Cardiac muscle cell (in vitro differentiated cells and primary cell): Measurements from ENCODE around the gene VSIG10L. TPM values are rescaled to one million over a fixed set of nuclear protein-coding genes. Genes with fewer than 3 reads are reported as not detected.
A peak's percentile ranks its signal among the peaks of the same experiment; 100 is the strongest.

ENCODE experiments used
- DNase-seq, 2 donors: peaks; one replicate each; pipeline versions ENCODE4 v3.0.0 to v3.0.0-alpha.2; 2010 to 2017; ENCODE audit warnings: low read depth in 1 of 2, low spot score in 1 of 2
- H3K27ac ChIP-seq: fragments of 200-600 bp; sonication (generic); 2 replicates; pipeline ENCODE4 v1.5.1; 2016
- H3K27me3 ChIP-seq: fragments of 200-600 bp; sonication (generic); 2 replicates; pipeline ENCODE4 v1.6.0; 2016; ENCODE audit warnings: control low read depth
- H3K36me3 ChIP-seq: fragments of 200-600 bp; sonication (generic); 2 replicates; pipeline ENCODE4 v1.5.1; 2016; ENCODE audit warnings: control low read depth
- H3K4me1 ChIP-seq: fragments of 200-600 bp; sonication (generic); 2 replicates; pipeline ENCODE4 v1.8.1; 2017; ENCODE audit warnings: low read depth, mild to moderate bottlenecking, mixed run types
- H3K4me3 ChIP-seq: fragments of 200-600 bp; sonication (generic); 2 replicates; pipeline ENCODE4 v1.5.1; 2016; ENCODE audit warnings: mild to moderate bottlenecking
- H3K9me3 ChIP-seq: fragments of 200-600 bp; sonication (generic); 2 replicates; pipeline ENCODE4 v1.5.1; 2017; ENCODE audit warnings: low read depth, mild to moderate bottlenecking, control low read depth
- polyA plus RNA-seq: library from polyadenylated mRNA; unstranded; fragments of >200 nt; fragmentation: Nextera tagmentation; extraction: Ambion mirVana; gene quantifications from 2 replicates; pipeline ENCODE4 v1.2.1, GENCODE V29; 2016
- total RNA-seq: library from RNA; depleted of rRNA; stranded (reverse); fragments of >200 nt; gene quantifications from 2 replicates; pipeline ENCODE4 v1.2.3, GENCODE V29; 2016
- TF ChIP-seq, protein P1 (sequence below): IDR thresholded peaks from 2 replicates; pipeline ENCODE4 v1.5.1; 2012; ENCODE audit warnings: low read depth, mild to moderate bottlenecking, low read length

Gene VSIG10L
- total and polyA plus RNA-seq, 2 experiments from 2014 or later = 5.0 to 9.1 TPM

DNA sequence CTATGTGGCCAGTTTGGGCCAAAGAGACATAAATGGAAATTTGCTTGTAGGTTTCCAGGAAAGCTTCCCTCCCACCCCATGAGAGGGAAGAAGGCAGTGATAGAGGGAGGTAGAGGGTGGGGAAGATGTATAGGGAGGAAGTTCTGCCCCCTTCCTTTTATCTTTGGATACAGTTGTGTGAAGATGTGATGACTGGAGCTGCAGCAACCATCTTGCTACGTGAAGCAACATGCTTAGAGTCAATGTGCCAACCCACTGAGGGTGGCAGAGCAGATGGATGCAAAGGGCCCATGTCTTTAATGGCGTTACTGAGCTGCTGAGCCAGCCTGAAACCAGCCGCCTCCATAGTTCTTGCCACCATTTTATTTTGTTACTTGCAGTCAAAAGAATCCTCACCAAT lies 10.7 kb downstream of the VSIG10L start:
- no peak for DNase-seq
- Histone ChIP-seq H3K9me3 (no peaks in the 10 kb centered on the region), H3K27me3 (no peaks in the 10 kb centered on the region), H3K27ac (no peak overlapping the region), H3K4me1 (no peaks in the 10 kb centered on the region), H3K4me3 (no peak overlapping the region), H3K36me3 (no peaks in the 10 kb centered on the region)
- TF ChIP-seq, protein P1, sequence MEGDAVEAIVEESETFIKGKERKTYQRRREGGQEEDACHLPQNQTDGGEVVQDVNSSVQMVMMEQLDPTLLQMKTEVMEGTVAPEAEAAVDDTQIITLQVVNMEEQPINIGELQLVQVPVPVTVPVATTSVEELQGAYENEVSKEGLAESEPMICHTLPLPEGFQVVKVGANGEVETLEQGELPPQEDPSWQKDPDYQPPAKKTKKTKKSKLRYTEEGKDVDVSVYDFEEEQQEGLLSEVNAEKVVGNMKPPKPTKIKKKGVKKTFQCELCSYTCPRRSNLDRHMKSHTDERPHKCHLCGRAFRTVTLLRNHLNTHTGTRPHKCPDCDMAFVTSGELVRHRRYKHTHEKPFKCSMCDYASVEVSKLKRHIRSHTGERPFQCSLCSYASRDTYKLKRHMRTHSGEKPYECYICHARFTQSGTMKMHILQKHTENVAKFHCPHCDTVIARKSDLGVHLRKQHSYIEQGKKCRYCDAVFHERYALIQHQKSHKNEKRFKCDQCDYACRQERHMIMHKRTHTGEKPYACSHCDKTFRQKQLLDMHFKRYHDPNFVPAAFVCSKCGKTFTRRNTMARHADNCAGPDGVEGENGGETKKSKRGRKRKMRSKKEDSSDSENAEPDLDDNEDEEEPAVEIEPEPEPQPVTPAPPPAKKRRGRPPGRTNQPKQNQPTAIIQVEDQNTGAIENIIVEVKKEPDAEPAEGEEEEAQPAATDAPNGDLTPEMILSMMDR = no peak

DNA sequence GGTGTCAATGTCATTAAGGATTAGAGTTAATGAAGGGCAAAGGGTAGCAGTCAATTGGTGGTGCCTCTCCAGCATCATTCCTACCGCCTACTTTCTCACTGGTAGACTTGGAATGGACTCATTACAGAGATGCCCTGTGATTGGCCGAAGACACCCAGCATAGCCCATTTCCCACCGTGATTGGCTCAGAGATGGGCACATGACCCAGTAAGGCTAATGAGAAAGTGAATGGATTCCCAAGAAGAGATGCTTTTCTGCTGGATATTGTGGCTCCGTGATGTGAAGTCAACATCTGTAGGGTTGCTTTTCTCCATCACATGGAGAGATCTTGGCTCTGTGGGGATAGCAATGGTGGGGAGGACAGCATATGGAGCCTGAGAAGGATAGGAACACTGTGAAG lies 11.6 kb downstream of the VSIG10L start:
- H3K27me3 ChIP-seq = no peaks in the 10 kb centered on the region
- H3K36me3 ChIP-seq = no peaks in the 10 kb centered on the region
- H3K4me1 ChIP-seq = no peaks in the 10 kb centered on the region
- no peak for DNase-seq
- H3K27ac ChIP-seq = no peak overlapping the region
- no peaks in the 10 kb centered on the region for H3K9me3 ChIP-seq
- TF ChIP-seq, protein P1 = no peak
- H3K4me3 ChIP-seq = no peak overlapping the region

DNA sequence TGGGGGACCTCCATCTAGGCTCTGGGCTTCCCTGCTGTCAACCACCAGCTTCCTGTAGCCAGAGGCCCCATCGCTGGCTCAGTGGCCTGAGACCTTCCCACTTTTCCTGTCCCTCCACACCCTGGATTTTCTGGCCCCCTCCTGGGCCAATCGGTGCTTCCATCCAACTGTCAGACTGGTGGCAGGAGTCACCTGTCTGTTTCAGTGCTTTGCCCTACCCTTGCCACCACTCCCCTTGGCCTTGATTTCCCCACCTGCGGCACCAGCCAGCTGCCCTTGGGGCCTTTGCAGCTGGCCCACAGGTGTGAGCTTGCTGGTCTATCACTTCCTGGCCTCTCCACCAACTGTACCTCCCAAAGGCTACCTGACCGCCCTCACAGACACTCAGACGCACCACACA lies 12.5 kb downstream of the VSIG10L start:
- TF ChIP-seq, protein P1 = no peak
- no peaks in the 10 kb centered on the region for H3K4me1 ChIP-seq
- no peak for DNase-seq
- no peaks in the 10 kb centered on the region for H3K27me3 ChIP-seq
- no peak overlapping the region for H3K4me3 ChIP-seq
- H3K27ac ChIP-seq = no peak overlapping the region
- no peaks in the 10 kb centered on the region for H3K9me3 ChIP-seq
- no peaks in the 10 kb centered on the region for H3K36me3 ChIP-seq

DNA sequence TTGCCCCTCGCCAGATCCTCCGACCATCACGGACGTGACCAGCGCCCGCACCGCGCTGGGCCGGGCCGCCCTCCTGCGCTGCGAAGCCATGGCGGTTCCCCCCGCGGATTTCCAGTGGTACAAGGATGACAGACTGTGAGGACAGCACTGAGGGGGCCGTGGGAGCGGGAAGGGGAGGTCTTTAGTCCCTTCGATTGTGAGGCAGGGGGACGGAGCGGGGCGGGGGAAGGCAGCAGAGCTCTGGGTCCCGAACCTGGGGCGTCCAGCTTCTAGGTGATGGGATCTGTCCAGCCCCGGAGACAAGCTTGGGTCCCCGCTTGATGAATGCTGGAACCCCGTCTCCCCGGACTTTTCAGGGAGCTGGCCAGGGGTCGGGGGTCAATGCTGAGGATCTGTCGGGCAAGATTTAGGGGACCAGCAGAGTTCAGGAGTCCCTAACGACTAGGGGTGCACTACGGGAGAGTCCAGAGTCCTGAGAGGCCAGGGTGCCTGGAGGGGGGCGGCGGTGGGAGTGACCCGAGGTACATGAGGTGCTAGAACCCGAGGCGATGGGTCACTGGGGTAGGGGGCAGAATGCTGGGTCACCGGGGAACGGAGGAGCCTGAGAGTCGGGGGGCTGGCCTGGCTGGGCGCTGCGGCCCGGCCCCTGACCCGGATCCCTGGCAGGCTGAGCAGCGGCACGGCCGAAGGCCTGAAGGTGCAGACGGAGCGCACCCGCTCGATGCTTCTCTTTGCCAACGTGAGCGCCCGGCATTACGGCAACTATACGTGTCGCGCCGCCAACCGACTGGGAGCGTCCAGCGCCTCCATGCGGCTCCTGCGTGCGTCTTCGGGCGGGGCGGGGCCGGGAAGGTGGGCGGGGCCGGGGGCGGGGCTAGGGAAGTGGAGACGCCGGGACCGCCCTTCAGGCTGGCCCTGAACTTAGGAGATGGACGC lies 14.6 kb downstream of the VSIG10L start:
- Histone ChIP-seq H3K27ac (no peak overlapping the region), H3K36me3 (no peaks in the 10 kb centered on the region), H3K4me3 (no peak overlapping the region), H3K4me1 (no peaks in the 10 kb centered on the region), H3K27me3 (no peaks in the 10 kb centered on the region), H3K9me3 (no peaks in the 10 kb centered on the region)
- peak; percentile 24 to 74 for DNase-seq
- TF ChIP-seq, protein P1 = peak; percentile 25

DNA sequence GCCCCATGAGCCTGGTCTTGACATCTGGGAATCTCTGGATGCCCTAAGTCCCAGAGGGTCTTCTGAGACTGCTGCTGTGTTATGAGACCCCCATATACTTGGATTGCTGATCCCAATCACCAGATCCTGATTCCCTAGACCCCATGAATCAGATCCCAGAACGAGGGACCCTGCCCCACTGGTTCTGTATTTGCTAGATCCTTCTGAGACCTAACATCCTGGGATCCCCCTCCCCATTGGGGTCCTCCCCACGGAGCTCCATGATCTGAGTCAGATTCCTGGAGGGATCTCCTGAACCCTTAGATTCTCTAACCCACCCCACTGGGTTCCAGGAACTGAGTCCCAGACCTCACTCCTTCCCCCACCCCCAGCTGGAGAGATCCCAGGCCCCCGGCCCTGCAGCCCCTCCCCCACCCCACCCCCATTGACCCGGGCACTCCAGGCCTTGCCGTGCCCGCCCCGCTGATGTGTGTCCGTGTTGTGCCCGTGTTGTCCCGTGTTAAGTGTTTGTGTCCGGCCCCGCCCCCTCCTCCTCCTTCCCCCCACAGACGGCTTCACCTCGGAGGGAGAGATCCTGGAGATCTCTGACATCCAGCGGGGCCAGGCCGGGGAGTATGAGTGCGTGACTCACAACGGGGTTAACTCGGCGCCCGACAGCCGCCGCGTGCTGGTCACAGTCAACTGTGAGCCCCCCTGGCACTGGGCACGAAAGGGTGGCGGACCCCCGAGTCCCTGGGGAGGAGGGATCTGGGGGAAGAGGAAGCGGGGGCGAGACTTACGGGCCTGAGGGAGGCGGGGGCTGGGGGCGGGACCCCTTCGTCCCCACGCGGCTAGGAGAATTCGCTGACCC lies 15.5 kb downstream of the VSIG10L start:
- Histone ChIP-seq H3K36me3 (no peaks in the 10 kb centered on the region), H3K27ac (no peak overlapping the region), H3K9me3 (no peaks in the 10 kb centered on the region), H3K4me3 (no peak overlapping the region), H3K4me1 (no peaks in the 10 kb centered on the region), H3K27me3 (no peaks in the 10 kb centered on the region)
- no peak for DNase-seq
- TF ChIP-seq, protein P1 = no peak
